Tibial artery (tissue), 4 donors: ENCODE data around the gene C1QTNF6.
"Not testable (repeated sequence)": the region's sequence is repeated elsewhere in the genome, so short reads cannot be mapped to it uniquely, and the experiment has no call there.

Source experiments
- DNase-seq, 2 donors: peaks; one replicate each; pipeline ENCODE4 v3.0.0-alpha.2; 2019
- H3K27ac ChIP-seq, 2 donors: fragments of 200-600 bp; sonication (generic) in 1 of 2; 1 replicate in 1 of 2; 2 replicates in 1 of 2; pipeline ENCODE4 v1.5.1; 2018 to 2019; ENCODE audit warnings: mild to moderate bottlenecking in 1 of 2
- H3K27me3 ChIP-seq, 2 donors: fragments of 200-600 bp; sonication (generic) in 1 of 2; one replicate each; pipeline versions ENCODE4 v1.5.1 to v1.6.0; 2016 to 2019
- H3K36me3 ChIP-seq, 3 donors: fragments of 200-600 bp; sonication (generic) in 2 of 3; one replicate each; pipeline ENCODE4 v1.5.1; 2016 to 2019; ENCODE audit warnings: mild to moderate bottlenecking in 2 of 3
- H3K4me1 ChIP-seq, 4 donors: fragments of 200-600 bp; sonication (generic) in 2 of 4; 1 replicate in 3 of 4; 2 replicates in 1 of 4; pipeline ENCODE4 v1.5.1; 2016 to 2019
- H3K4me3 ChIP-seq, 2 donors: fragments of 200-600 bp; sonication (generic) in 1 of 2; 1 replicate in 1 of 2; 2 replicates in 1 of 2; pipeline ENCODE4 v1.5.1; 2018 to 2019; ENCODE audit warnings: mild to moderate bottlenecking in 2 of 2
- H3K9me3 ChIP-seq, 3 donors: fragments of 200-600 bp; sonication (generic) in 1 of 3; one replicate each; pipeline ENCODE4 v1.5.1; 2016 to 2019
- CTCF ChIP-seq, 2 experiments: fragments of 200-600 bp in 1 of 2; fragments of 450-650 bp in 1 of 2; IDR thresholded peaks; one replicate each; pipeline ENCODE4 v1.5.1; 2017 to 2019; ENCODE audit warnings: antibody characterized with exemption in 2 of 2, mild to moderate bottlenecking in 1 of 2, moderate library complexity in 1 of 2
- intact Hi-C: fragments of 100-400 bp; cut with DNase I; formaldehyde crosslinking; loops from one replicate; pipeline ENCODE4 v1.15.0; 2023; ENCODE audit warnings: low total_unique reads

C1QTNF6 gene

GRCh38 chr22:37187891-37188761 lies at the start of gene C1QTNF6:
TSS of gene C1QTNF6 (minus strand) at chr22:37188247. CDS start at chr22:37188213, 34 bp downstream.
- peak in 1 of 2 donors; percentile 65 for DNase-seq

GRCh38 chr22:37235897-37236607 lies 48.0 kb upstream of the C1QTNF6 start:
- H3K27ac ChIP-seq: no peak overlapping the region

More at GRCh38 chr22:37187891-37188761, at the start of gene C1QTNF6:
- intact Hi-C loops: no loop called here
- H3K9me3 ChIP-seq: no peaks in the 10 kb centered on the region
- no peaks in the 10 kb centered on the region for H3K36me3 ChIP-seq
- peaks cover 0 to 14% of the 10 kb centered on the region in 2 donors for H3K27me3 ChIP-seq
- peak within 1 kb of the TSS; percentile 26 to 38 for H3K4me3 ChIP-seq
- TF ChIP-seq CTCF (IDR thresholded peaks at IDR 0.05): no peak
- peaks cover 0 to 29% (median 10%) of the 10 kb centered on the region in 4 donors for H3K4me1 ChIP-seq
- peak within 1 kb of the TSS; percentile 55 to 69 for H3K27ac ChIP-seq

GRCh38 chr22:37234736-37235711 lies 47.0 kb upstream of the C1QTNF6 start:
- H3K4me1 ChIP-seq: no peaks in the 10 kb centered on the region
- no peak for DNase-seq
- peaks cover 0 to 89% of the 10 kb centered on the region in 2 donors for H3K27me3 ChIP-seq
- no peak for TF ChIP-seq CTCF (IDR thresholded peaks at IDR 0.05)
- intact Hi-C loops: no loop called here
- H3K36me3 ChIP-seq: no peaks in the 10 kb centered on the region
- no peaks in the 10 kb centered on the region for H3K9me3 ChIP-seq
- H3K27ac ChIP-seq: no peak overlapping the region
- no peak overlapping the region for H3K4me3 ChIP-seq

More at GRCh38 chr22:37235897-37236607, 48.0 kb upstream of the C1QTNF6 start:
- no peak for DNase-seq
- Histone ChIP-seq H3K36me3 (no peaks in the 10 kb centered on the region), H3K9me3 (no peaks in the 10 kb centered on the region), H3K4me1 (no peaks in the 10 kb centered on the region), H3K4me3 (no peak overlapping the region), H3K27me3 (peaks cover 0 to 90% of the 10 kb centered on the region in 2 donors)
- intact Hi-C loops: no loop called here
- no peak for TF ChIP-seq CTCF (IDR thresholded peaks at IDR 0.05)

- Histone ChIP-seq H3K9me3 (no peaks in the 10 kb centered on the region), H3K36me3 (no peaks in the 10 kb centered on the region), H3K4me3 (no peak overlapping the region), H3K27ac (no peak overlapping the region), H3K27me3 (peaks cover 0 to 86% of the 10 kb centered on the region in 2 donors), H3K4me1 (peaks cover 0 to 9% (median 0%) of the 10 kb centered on the region in 4 donors)
- DNase-seq: no peak
- intact Hi-C loops: no loop called here
- TF ChIP-seq CTCF (IDR thresholded peaks at IDR 0.05): no peak
Observed at GRCh38 chr22:37233751-37234631, 45.9 kb upstream of the C1QTNF6 start.

- DNase-seq: peak in 1 of 2 donors; percentile 53
- H3K36me3 ChIP-seq, H3K4me1 ChIP-seq, intact Hi-C loops, H3K9me3 ChIP-seq, H3K4me3 ChIP-seq, H3K27ac ChIP-seq: not testable (repeated sequence)
- H3K27me3 ChIP-seq: peaks cover 0 to 85% of the 10 kb centered on the region in 2 donors
Observed at GRCh38 chr22:37233371-37233750, 45.3 kb upstream of the C1QTNF6 start.
